NCI-H1417 treated with DMSO at 0.1 percent for 48 hours (cell line): ENCODE measurements around the gene KLHL21.

Experiments
- DNase-seq: peaks from one replicate; lab custom pipeline; 2025; lab: John Stamatoyannopoulos, UW

The KLHL21 gene

GRCh38 chr1:6547301-6547700 is 55.4 kb downstream of the KLHL21 start:
- no peak for DNase-seq

DNA sequence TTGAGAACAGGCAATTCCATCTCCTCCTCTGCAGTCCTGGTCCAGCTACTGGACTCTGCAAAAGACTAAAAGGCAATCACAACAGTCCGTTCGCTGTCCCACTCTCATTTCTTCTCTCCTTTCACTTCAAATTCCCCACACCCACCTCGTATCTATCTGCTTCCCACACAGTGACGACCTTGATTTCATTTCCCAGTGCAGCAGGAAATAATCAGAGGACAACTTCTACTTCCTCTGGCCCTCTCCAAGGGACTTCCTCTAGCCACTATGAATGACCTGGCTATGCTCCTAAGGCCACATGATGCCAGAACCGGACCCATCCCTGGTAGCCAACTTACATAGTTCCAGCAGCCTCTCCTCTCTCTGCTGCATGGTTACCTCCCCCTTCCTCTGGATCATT is 56.3 kb downstream of the KLHL21 start:
- no peak for DNase-seq

- DNase-seq, result no peak
Observed at GRCh38 chr1:6545276-6546112, 57.2 kb downstream of the KLHL21 start.

- no peak for DNase-seq
Observed at GRCh38 chr1:6544831-6545230, 57.8 kb downstream of the KLHL21 start.
